GM11168 (cell line): ENCODE measurements around the gene SPRED2.

Experiments used
- in situ Hi-C: fragments of 300-500 bp; cut with MboI; formaldehyde crosslinking; loops from one replicate; pipeline ENCODE4 v1.12.0; 2022; ENCODE audit warnings: low sequenced_read_pairs; ENCODE audit not compliant: unreplicated experiment

SPRED2 gene

GRCh38 chr2:65390134-65390533 is 42.3 kb downstream of the SPRED2 start:
- in situ Hi-C loops = no loop called here

- in situ Hi-C loops = no loop called here
Observed at GRCh38 chr2:65389476-65389875, 42.9 kb downstream of the SPRED2 start.

- in situ Hi-C loops = no loop called here
Observed at GRCh38 chr2:65388596-65389390, 43.6 kb downstream of the SPRED2 start.

- in situ Hi-C loops = no loop called here
Observed at GRCh38 chr2:65388051-65388531, 44.3 kb downstream of the SPRED2 start.

- in situ Hi-C loops = no loop called here
Observed at GRCh38 chr2:65386989-65387388, 45.4 kb downstream of the SPRED2 start.

GRCh38 chr2:65386344-65386743 is 46.1 kb downstream of the SPRED2 start:
- in situ Hi-C loops = no loop called here

GRCh38 chr2:65383541-65384488 is 48.6 kb downstream of the SPRED2 start:
- in situ Hi-C loops = no loop called here

GRCh38 chr2:65382776-65383357 is 49.5 kb downstream of the SPRED2 start:
- in situ Hi-C loops = no loop called here

- in situ Hi-C loops = no loop called here
Observed at GRCh38 chr2:65382323-65382722, 50.1 kb downstream of the SPRED2 start.

- in situ Hi-C loops = no loop called here
Observed at GRCh38 chr2:65381607-65382051, 50.8 kb downstream of the SPRED2 start.

GRCh38 chr2:65380255-65380654 is 52.1 kb downstream of the SPRED2 start:
- in situ Hi-C loops = no loop called here

GRCh38 chr2:65379721-65380171 is 52.7 kb downstream of the SPRED2 start:
- in situ Hi-C loops = no loop called here

GRCh38 chr2:65379223-65379622 is 53.2 kb downstream of the SPRED2 start:
- in situ Hi-C loops = no loop called here

GRCh38 chr2:65378290-65378689 is 54.1 kb downstream of the SPRED2 start:
- in situ Hi-C loops = no loop called here

GRCh38 chr2:65377556-65378192 is 54.7 kb downstream of the SPRED2 start:
- in situ Hi-C loops = no loop called here

GRCh38 chr2:65375723-65376122 is 56.7 kb downstream of the SPRED2 start:
- in situ Hi-C loops = no loop called here

GRCh38 chr2:65374999-65375398 is 57.4 kb downstream of the SPRED2 start:
- in situ Hi-C loops = no loop called here

GRCh38 chr2:65374575-65374974 is 57.8 kb downstream of the SPRED2 start:
- in situ Hi-C loops = no loop called here

GRCh38 chr2:65373365-65373918 is 59.0 kb downstream of the SPRED2 start:
- in situ Hi-C loops = no loop called here

GRCh38 chr2:65372619-65373018 is 59.8 kb downstream of the SPRED2 start:
- in situ Hi-C loops = no loop called here
